GM21367 (cell line): ENCODE data around the gene LYSMD3.

Experiments
- ATAC-seq: cut with Tn5 transposase; IDR thresholded peaks from one replicate; pipeline ENCODE4 v1.9.1; 2021; ENCODE audit not compliant: unreplicated experiment

LYSMD3 gene

DNA sequence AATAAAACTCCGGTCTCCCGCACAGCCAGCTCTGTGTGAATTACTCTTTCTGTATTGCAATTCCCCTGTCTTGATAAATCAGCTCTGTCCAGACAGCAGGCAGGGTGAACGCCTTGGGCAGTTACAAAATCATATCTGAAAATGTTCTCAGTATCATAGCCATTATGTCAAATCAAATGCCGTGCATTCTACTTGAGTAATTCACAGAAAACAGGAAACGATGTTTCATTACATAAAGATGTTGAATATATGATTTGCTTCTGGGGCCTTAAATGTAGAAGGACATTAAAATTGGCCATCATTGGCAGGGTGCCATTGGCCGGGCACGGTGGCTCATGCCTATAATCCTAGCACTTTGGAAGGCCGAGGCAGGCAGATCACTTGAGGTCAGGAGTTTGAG is 46.2 kb downstream of the LYSMD3 start:
- no peak for ATAC-seq

DNA sequence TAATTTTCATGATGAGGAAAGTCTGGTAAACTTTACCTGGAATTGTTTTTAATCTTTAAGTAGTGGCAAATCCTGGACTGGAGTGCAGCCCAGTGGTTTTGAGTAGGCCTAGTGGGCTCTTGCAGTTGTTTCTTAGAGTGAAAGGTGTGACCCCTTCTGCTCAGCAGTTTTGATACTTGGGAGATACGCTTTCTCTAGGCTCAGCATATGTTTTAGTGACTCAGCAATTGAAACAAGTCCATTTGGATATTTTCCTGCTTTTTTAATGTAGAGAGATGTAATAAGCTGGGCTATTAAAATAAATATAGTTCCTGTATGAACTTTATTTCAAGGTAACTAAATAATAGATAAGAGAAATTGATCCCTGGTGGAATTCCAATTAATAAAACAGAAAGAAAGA is 48.7 kb downstream of the LYSMD3 start:
- no peak for ATAC-seq

DNA sequence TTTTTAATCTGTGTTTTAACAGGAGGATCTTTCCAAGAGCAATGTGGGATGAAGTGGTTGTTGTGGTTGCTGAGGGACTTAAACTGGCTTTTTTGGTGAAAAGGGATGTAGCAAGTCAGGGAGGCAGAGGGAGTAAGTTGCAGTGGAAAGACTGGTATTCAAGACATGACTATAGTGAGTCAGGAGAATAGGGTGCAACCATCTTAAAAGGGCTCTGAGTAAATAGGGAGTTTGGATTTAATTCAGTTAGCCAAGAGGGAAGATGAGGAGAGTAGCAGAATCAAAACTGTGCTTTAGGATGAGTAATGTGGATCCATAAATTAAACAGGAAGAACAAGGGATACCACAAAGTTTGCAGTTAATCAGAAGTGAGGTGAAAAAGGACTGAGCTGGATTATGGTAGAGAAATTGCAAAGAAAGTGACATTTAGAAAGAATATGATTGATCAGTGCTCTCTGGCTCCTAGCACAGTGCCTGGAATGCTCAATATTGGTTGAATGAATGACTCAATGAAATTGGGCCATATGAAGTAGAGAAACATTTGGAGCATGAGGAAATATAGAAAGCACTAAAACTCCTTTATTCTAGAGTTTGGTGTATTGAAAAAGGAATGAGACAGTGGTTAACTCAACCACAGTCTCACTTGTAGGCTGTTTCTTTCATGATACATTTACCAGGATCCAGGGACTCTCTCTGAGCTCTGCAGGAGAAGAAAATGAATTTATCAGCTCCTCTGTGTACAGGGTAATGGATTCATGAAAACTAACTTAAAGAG is 49.6 kb downstream of the LYSMD3 start:
- no peak for ATAC-seq

DNA sequence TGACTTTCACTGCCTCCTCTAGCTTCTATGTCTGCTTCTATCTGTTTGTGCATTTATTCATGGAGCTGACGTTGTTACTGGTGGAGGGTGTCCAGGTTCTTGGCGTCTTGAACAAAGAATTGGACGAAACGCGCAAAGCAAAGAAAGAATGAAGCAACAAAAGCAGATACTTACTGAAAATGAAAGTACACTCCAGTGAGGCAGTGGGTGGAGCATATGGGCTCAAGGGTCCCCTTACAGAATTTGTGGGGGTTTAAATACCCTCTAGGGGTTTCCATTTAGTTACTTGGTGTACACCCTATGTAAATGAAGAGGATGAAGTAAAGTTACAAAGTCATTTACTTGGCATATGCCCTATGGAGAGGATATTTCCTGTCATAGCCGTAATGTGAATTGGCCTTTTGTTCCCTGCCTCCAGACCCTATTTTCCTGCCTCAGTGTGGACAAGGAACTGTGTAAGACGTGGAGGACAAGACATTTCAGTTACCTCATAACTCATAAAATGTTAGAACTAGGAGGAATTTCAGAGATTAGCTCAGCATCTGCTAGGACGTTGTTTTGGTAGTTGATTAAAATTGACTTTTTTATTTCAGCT is 51.7 kb downstream of the LYSMD3 start:
- ATAC-seq, result no peak

DNA sequence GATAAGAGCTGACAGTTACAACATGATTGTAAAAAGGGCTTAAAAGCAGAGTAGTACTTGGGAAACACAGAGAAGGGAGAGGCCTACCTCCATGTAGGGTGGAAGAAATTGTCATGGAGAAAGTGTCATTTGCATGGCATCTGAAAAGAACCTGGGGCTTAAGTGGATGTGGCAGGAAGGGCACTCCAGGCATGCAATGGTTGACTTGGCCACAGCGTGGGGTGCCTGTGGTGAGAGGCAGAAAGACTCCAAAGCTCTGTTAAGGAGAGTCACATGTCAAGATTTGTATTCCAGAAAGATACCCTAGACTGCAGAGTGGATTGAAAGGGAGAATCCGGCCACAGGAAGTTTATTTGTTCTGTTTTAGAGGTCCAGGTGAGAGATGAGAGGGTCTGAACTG is 52.3 kb downstream of the LYSMD3 start:
- ATAC-seq, result no peak

DNA sequence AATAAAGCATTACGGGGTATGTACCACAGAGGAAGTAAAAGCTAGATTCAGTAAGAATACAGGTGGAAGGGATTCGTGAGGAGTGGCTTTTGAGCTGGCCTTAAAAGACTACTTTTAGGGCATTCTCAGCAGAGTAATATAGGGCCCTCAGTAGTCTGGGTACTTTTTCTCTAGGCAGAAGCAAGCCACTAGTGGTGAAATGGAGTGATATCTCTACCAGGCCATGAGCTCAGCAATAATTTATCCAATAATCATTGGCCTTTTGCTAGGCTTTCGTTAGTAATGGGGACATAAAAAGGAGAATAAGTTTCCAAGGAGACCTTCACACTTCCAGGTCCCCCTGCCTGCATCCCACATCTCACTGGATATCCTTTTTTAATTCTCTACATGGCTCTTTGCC is 53.0 kb downstream of the LYSMD3 start:
- ATAC-seq, result no peak

DNA sequence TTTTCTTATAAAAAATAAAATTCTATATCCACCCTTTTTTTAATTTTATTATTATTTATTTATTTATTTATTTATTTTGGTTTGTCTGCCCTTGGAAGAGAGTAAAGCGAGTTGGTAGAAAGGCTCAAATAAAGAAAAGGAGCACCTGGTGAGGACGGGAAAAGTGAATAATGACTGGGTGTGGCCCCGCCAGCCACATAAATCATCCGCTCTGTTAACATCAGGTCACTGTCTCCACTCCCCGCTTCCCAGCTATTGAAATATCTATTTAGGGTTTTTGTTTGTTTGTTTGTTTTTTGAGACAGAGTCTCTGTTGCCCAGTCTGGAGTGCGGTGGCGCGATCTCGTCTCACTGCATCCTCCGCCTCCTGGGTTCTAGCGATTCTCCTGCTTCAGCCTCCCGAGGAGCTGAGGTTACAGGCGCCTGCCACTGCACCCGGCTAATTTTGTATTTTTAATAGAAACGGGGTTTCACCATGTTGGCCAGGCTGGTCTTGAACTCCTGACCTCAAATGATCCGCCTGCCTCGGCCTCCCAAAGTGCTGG is 53.9 kb downstream of the LYSMD3 start:
- no peak for ATAC-seq

DNA sequence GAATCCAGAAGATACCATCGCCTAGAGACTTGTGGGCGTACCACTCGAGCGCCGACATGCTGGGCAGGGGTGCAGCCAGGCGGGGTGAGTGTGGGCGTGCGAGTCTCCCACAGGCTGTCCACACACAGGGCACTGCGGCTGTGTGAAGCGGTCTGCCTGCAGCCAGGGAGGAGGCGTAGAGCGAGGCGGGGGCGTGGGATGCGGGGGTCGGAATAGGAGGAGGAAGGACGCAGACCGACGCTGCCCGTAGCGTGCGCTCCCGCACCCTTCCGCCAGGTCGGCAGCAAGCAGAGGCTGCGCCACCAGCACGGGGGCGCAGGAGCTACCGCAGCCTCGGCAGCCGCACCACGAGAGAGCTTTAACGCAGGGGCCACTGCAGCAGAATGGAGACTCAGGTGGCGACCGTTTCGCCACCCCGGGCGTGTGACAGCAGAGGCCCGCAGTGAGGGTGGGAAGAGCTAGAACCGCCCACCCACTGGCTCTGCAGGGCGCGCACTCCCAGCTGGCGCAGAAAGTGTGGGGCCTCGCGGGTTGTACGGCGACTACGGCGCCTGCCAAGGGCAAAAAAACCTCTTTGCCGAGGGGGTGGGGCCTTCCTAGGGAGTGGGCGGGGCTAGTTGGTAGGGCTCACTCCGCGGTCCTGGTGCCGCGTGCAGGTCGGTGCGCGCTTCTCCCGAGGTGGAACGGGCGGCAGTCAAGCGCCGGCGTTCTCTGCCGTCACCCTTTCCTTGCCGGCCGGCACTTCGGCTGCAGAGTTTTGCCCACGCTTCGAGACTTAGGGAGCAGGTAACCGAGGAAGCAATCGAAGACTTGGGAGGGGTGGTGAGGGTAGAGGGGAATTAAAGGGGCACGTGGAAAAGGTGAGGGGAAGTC is 54.9 kb downstream of the LYSMD3 start, which contains the start of the genes MBLAC2 and POLR3G:
Gene MBLAC2 (minus strand): TSS at position 537 of the 873 bp plus-strand sequence. CDS start 479 bp downstream, at position 58.
Gene POLR3G (plus strand): TSS at position 630 of the 873 bp plus-strand sequence. CDS start 10,704 bp downstream, outside the sequence.
- ATAC-seq, result peak; percentile 84

DNA sequence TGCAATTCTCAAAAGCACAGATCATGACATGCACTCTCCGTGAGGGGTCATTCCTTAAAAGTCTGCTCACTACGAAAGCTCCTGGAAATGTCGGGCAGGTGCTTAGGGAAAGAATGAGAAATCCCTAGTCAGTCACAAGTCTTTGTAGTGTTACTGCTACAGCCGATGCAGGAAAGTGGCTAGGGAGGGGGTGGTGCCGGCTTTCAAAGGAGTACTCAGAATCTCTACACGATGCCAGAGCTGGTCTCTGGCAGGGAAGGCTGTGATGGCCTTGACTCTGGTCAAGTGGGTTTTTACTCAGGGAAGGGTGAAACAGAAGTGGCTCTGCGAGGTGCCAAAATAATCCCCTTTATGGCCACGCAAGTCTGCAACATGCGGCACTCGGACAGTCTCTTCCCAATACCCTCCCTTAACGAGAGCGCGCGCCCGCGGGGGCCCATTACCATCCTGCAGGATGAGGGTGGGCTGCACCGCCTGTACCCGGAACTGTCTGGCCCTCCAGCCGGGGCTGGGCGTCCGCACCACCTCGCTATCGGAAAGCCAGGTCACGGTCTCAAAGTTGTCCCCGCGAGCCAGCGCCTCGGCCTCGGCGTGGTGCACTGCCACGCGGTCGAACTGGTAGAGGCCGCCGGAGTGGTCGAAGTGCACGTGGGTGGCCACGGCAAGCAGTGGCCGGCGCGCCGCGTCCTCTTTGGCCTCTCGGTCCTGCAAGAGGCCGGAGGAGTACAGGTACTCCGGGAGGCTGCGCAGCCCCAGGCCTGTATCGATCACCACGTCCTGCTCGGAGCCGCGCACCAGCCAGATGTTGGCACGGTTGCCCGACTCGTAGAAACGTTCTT is 55.8 kb downstream of the LYSMD3 start:
- ATAC-seq, result peak; percentile 15

DNA sequence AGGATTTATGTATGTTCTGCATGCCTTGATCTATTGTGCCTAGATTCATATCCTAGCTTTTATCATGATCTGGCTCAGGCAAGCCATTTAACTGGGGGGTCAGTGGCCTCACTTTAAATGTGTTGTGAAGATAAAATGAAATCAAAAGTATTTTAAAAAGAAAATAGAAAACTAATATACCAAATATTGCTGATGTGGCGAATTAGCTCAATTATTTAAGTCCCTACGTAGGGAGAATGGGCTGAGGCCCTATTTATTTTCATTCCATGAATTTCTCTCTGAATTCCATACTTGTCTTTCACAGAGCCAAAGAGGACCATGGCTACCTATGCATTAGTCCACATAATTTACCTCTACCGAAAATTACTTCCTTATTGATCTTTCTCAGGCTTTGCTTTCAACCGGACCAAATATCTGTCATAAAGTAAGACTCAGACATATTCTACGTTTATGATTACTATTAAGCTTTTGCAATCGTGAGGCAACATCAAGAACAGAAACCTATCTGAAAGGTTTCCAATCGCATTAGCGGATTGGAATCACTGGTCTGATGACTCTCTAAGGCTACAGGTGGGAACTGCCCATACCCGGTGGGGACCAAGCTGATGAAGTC is 56.5 kb downstream of the LYSMD3 start:
- peak; percentile 6 for ATAC-seq
